NCI-H460 (cell line): ENCODE results near the gene MARF1. TPM values are rescaled to one million over a fixed set of nuclear protein-coding genes. Genes with fewer than 3 reads are reported as not detected.
"Not testable (repeated sequence)": the region's sequence is repeated elsewhere in the genome, so short reads cannot be mapped to it uniquely, and the experiment has no call there.

Source experiments
- DNase-seq: peaks from one replicate; pipeline ENCODE4 v3.0.0-alpha.2; 2016; ENCODE audit warnings: low read depth; ENCODE audit errors: extremely low read depth
- total RNA-seq: library from RNA; depleted of rRNA; stranded (reverse); fragments of >200 nt; shearing (Covaris generic); gene quantifications from 2 replicates; pipeline ENCODE4 v1.2.3, GENCODE V29; 2014; rRNA removed

MARF1 gene
- total RNA-seq, 1 experiment from 2014 or later = 22.2 TPM

DNA sequence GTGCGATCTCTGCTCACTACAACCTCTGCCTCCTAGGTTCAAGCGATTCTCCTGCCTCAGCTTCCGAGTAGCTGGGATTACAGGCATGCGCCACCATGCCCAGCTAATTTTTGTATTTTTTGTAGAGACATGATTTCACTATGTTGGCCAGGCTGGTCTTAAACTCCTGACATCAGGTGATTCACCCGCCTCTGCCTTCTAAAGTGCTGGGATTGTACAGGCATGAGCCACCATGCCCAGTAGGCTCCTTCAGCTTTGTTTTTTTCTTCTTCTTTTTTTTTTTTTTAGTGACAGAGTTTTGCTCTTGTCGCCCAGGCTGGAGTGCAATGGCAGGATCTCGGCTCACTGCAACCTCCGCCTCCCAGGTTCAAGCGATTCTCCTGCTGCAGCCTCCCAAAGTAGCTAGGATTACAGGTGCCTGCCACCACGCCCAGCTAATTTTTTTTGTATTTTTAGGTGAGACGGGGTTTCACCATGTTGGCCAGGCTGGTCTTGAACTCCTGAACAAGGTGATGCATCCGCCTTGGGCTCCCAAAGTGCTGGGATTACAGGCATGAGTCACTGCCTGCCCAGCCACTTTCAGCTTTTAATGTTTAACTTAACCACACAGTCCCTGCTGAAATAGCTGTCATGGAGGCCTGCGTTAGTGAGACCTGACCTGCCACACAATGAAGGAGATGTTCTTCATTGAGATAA, 95.7 kb downstream of the MARF1 start:
- DNase-seq = not testable (repeated sequence)

DNA sequence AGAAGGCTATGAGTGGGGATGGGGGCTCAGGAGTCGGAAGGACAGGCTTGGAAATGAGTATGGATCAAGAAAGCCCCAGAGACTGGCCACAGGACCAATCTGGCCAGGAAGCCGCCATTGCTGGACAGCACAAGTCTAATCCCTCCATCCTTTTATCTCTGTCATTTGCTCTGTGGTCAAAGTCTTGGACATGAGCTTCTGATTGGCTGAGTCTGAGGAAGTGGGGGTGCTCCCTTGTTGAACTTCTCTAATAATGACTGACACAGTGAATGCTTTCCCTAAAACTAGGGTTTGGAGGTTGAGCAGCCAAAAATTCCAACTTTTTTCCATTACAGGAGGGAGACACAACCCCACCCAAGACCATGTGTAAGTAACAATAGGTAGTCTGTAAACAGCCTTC, 97.4 kb downstream of the MARF1 start:
- no peak for DNase-seq

DNA sequence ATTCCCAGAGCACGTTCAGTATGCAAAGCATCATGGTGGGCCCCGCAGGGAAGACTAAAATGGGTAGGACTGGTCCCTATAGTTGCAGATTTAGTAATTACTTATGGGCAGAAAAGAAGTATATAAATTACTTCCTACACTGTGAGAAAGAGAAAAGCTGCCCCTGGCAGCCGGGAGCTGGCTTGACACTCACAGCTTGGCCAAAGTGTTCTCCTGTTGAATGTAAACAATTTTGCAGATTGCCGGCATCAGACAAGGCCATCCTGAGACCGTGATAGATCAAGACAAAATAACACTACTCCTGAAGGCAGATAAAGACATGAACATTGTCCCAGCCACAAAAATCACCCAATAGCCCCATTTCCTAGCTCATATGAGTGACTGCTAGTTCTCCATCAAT, 98.5 kb downstream of the MARF1 start:
- no peak for DNase-seq

Other genes starting within 250 kb of the MARF1 start
- 2.8 and 3.7 TPM in 2 replicates for gene MPV17L, start 247.4 kb downstream of the MARF1 start, total RNA-seq
- gene BMERB1, start 208.6 kb downstream of the MARF1 start, total RNA-seq = 35.8 and 43.7 TPM in 2 replicates
- 96.7 and 103 TPM in 2 replicates for gene NDE1, start 7.1 kb upstream of the MARF1 start, total RNA-seq
- 0.02 TPM in 1 of 2 replicates, not detected in the other for gene MYH11, start 213.9 kb upstream of the MARF1 start, total RNA-seq
- gene CEP20, start 245.4 kb upstream of the MARF1 start, total RNA-seq = 166 and 179 TPM in 2 replicates